CD4-positive, alpha-beta T cell (primary cell): ENCODE results near the gene DLL1. TPM values are rescaled to one million over a fixed set of nuclear protein-coding genes. Genes with fewer than 3 reads are reported as not detected.

Experiments
- ATAC-seq: fragments of 200-7000 bp; cut with Tn5 transposase; one replicate; pipeline ENCODE4 v1.10.0; 2022; ENCODE audit warnings: mild to moderate bottlenecking; ENCODE audit not compliant: poor library complexity
- CTCF ChIA-PET: fragments of 350-600 bp; sonication (Branson Sonifier 250); formaldehyde crosslinking; loops from one replicate; lab custom pipeline; 2021; ENCODE audit warnings: antibody characterized with exemption, inconsistent platforms; lab: Charles Lee
- POLR2A ChIA-PET: fragments of 350-600 bp; sonication (Branson Sonifier 250); formaldehyde crosslinking; loops from one replicate; lab custom pipeline; 2021; ENCODE audit warnings: antibody characterized with exemption, inconsistent platforms; lab: Charles Lee
- DNase-seq, 14 experiments: peaks; one replicate each; pipeline ENCODE4 v3.0.0-alpha.2; 2013 to 2020; ENCODE audit warnings: mixed read lengths in 2 of 14
- H3K27ac ChIP-seq, 2 donors: one replicate each; pipeline versions ENCODE4 v1.5.1 to v1.7.0; 2013; ENCODE audit warnings: low read length in 2 of 2, low read depth in 1 of 2, mild to moderate bottlenecking in 1 of 2
- H3K27me3 ChIP-seq, 2 experiments: 1 replicate in 1 of 2; 2 replicates in 1 of 2; pipeline versions ENCODE4 v1.6.1 to v1.7.0; 2013; ENCODE audit warnings: low read length in 2 of 2, control low read depth in 1 of 2, mild to moderate bottlenecking in 1 of 2, moderate library complexity in 1 of 2; ENCODE audit not compliant: insufficient read depth in 2 of 2, control insufficient read depth in 1 of 2
- H3K36me3 ChIP-seq: one replicate; pipeline ENCODE4 v1.6.1; 2013; ENCODE audit warnings: low read length, control low read depth; ENCODE audit not compliant: insufficient read depth
- H3K4me1 ChIP-seq: one replicate; pipeline ENCODE4 v1.6.1; 2013; ENCODE audit warnings: low read length, control low read depth; ENCODE audit not compliant: insufficient read depth
- H3K4me3 ChIP-seq: one replicate; pipeline ENCODE4 v1.5.1; 2013; ENCODE audit warnings: mild to moderate bottlenecking, low read length, moderate library complexity
- H3K9me3 ChIP-seq, 2 experiments: 1 replicate in 1 of 2; 2 replicates in 1 of 2; pipeline versions ENCODE4 v1.6.1 to v1.7.0; 2013; ENCODE audit warnings: low read length in 2 of 2, mild to moderate bottlenecking in 2 of 2, control low read depth in 1 of 2, moderate library complexity in 1 of 2; ENCODE audit not compliant: control insufficient read depth in 1 of 2, insufficient read depth in 1 of 2
- H3K27ac Mint-ChIP-seq: one replicate; pipeline ENCODE4 v1.8.0; 2020; ENCODE audit warnings: mixed read lengths
- H3K27me3 Mint-ChIP-seq: one replicate; pipeline ENCODE4 v1.8.0; 2021; ENCODE audit warnings: mixed read lengths
- H3K36me3 Mint-ChIP-seq: one replicate; pipeline ENCODE4 v1.8.0; 2021; ENCODE audit warnings: low read depth, mixed read lengths
- H3K4me1 Mint-ChIP-seq: one replicate; pipeline ENCODE4 v1.8.0; 2021; ENCODE audit warnings: low read depth, mixed read lengths
- H3K4me3 Mint-ChIP-seq: one replicate; pipeline ENCODE4 v1.8.0; 2020; ENCODE audit warnings: mild to moderate bottlenecking, mixed read lengths
- H3K9me3 Mint-ChIP-seq: one replicate; pipeline ENCODE4 v1.8.0; 2020; ENCODE audit warnings: mixed read lengths
- CTCF ChIP-seq: fragments of 200-600 bp; IDR thresholded peaks from one replicate; pipeline ENCODE4 v1.8.0; 2022; ENCODE audit warnings: antibody characterized with exemption, mild to moderate bottlenecking
- intact Hi-C, 2 experiments: fragments of 100-400 bp; cut with DNase I in 1 of 2; cut with micrococcal nuclease in 1 of 2; formaldehyde crosslinking; loops; one replicate each; pipeline versions ENCODE4 v1.15.1 to v1.9.0; 2023 to 2025; cut with DNase I, micrococcal nuclease
- total RNA-seq, 174 experiments: library from RNA in 2 of 174; stranded (reverse) in 2 of 174; gene quantifications; one replicate each; pipeline ENCODE4 v1.2.3 and lab custom pipeline; 2021 to 2026

The DLL1 gene
- total RNA-seq, 2 experiments from 2014 or later, result 7.1 to 7.2 TPM

- no peak for TF ChIP-seq CTCF
- Mint-ChIP-seq H3K4me3 (no peak overlapping the region), H3K27ac (no peak overlapping the region), H3K4me1 (no peaks in the 10 kb centered on the region), H3K9me3 (no peaks in the 10 kb centered on the region), H3K27me3 (no peaks in the 10 kb centered on the region), H3K36me3 (no peaks in the 10 kb centered on the region)
- ATAC-seq (no peak), DNase-seq (no peak)
- no peaks in the 10 kb centered on the region for H3K9me3 ChIP-seq
- no peaks in the 10 kb centered on the region for H3K27me3 ChIP-seq
- H3K36me3 ChIP-seq, result no peaks in the 10 kb centered on the region
- H3K4me3 ChIP-seq, result no peak overlapping the region
- no peak overlapping the region for H3K27ac ChIP-seq
- H3K4me1 ChIP-seq, result no peaks in the 10 kb centered on the region
- intact Hi-C loops, result no loop called here
- ChIA-PET CTCF (no interaction called here), POLR2A (no interaction called here)
Measured at GRCh38 chr6:170243386-170243785, 47.5 kb downstream of the DLL1 start.

- no peaks in the 10 kb centered on the region for H3K27me3 ChIP-seq
- no peak overlapping the region for H3K4me3 ChIP-seq
- ChIA-PET CTCF (no interaction called here), POLR2A (no interaction called here)
- H3K27ac Mint-ChIP-seq, result no peak overlapping the region
- no peaks in the 10 kb centered on the region for H3K9me3 ChIP-seq
- H3K36me3 ChIP-seq, result no peaks in the 10 kb centered on the region
- no peaks in the 10 kb centered on the region for H3K27me3 Mint-ChIP-seq
- ATAC-seq (no peak), DNase-seq (no peak)
- intact Hi-C loops, result no loop called here
- H3K36me3 Mint-ChIP-seq, result no peaks in the 10 kb centered on the region
- H3K4me1 ChIP-seq, result no peaks in the 10 kb centered on the region
- H3K27ac ChIP-seq, result no peak overlapping the region
- TF ChIP-seq CTCF, result no peak
- H3K4me1 Mint-ChIP-seq, result no peaks in the 10 kb centered on the region
- H3K4me3 Mint-ChIP-seq, result no peak overlapping the region
- no peaks in the 10 kb centered on the region for H3K9me3 Mint-ChIP-seq
Measured at GRCh38 chr6:170238741-170239565, 51.9 kb downstream of the DLL1 start.

- TF ChIP-seq CTCF, result no peak
- Mint-ChIP-seq H3K27me3 (no peaks in the 10 kb centered on the region), H3K27ac (no peak overlapping the region), H3K36me3 (no peaks in the 10 kb centered on the region), H3K9me3 (no peaks in the 10 kb centered on the region), H3K4me1 (no peaks in the 10 kb centered on the region), H3K4me3 (no peak overlapping the region)
- POLR2A ChIA-PET, result no interaction called here
- Histone ChIP-seq H3K4me1 (no peaks in the 10 kb centered on the region), H3K36me3 (no peaks in the 10 kb centered on the region), H3K27ac (no peak overlapping the region), H3K4me3 (no peak overlapping the region), H3K27me3 (no peaks in the 10 kb centered on the region), H3K9me3 (no peaks in the 10 kb centered on the region)
- CTCF ChIA-PET, result no interaction called here
- DNase-seq, result no peak
- ATAC-seq, result no peak
- intact Hi-C loops, result no loop called here
Measured at GRCh38 chr6:170237999-170238740, 52.7 kb downstream of the DLL1 start.
